ENCODE results near the gene GPC4.

DNA sequence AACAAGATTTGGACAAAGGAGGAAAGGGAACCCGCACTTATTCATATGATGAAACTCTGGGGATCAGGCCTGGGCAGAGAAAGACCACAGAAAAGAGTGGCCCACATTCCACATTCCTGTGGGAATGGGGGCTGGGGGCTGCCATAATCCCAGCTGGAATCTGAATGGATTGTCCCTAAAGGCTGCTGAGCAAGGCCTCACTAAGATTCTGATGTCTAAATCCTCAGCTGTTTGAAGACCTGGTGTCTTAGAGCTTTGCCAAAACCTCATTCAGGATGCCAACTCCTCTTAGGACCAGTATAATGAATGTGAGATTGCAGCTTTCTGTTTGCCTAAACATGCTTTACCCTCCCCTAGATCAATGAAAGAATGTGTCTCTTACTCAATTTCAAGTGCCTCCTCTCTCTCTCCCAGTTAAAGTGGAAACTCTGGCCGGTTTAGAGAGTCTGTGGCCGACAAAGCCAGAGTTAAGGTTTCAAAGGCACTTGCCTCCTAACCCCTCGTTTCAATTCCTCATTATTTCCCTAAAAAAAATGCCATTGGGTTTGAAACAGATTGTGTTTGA, 33.3 kb upstream of the GPC4 start:
- TF ChIP-seq EZH2 (IDR thresholded peaks at IDR 0.05; ENCODE audit: insufficient read depth, low read length) (no peak), CTCF (IDR thresholded peaks at IDR 0.05; ENCODE audit: insufficient read depth, low read depth, low read length) (no peak)

Measured in astrocyte (in vitro differentiated cells and primary cell).